Stomach (tissue), 9 donors: ENCODE results near the gene OR5P2. TPM values are rescaled to one million over a fixed set of nuclear protein-coding genes. Genes with fewer than 3 reads are reported as not detected.

Experiments
- DNase-seq, 2 donors: peaks; one replicate each; pipeline versions ENCODE4 v3.0.0 to v3.0.0-alpha.2; 2013 to 2019
- H3K27ac ChIP-seq, 5 donors: fragments of 200-600 bp in 4 of 5; sonication (generic) in 4 of 5; one replicate each; pipeline ENCODE4 v1.5.1; 2013 to 2019; ENCODE audit warnings: mild to moderate bottlenecking in 1 of 5, moderate library complexity in 1 of 5
- H3K27me3 ChIP-seq, 3 donors: fragments of 200-600 bp; sonication (generic); one replicate each; pipeline ENCODE4 v1.5.1; 2017 to 2019; ENCODE audit warnings: mixed run types in 1 of 3
- H3K36me3 ChIP-seq, 4 donors: fragments of 200-600 bp; sonication (generic); 1 replicate in 3 of 4; 2 replicates in 1 of 4; pipeline ENCODE4 v1.5.1; 2016 to 2019
- H3K4me1 ChIP-seq, 4 donors: fragments of 200-600 bp; sonication (generic); one replicate each; pipeline ENCODE4 v1.5.1; 2016 to 2019
- H3K4me3 ChIP-seq, 4 donors: fragments of 200-600 bp; sonication (generic) in 3 of 4; one replicate each; pipeline ENCODE4 v1.5.1; 2016 to 2019; ENCODE audit warnings: mild to moderate bottlenecking in 1 of 4
- H3K9me3 ChIP-seq, 4 donors: fragments of 200-600 bp; sonication (generic); one replicate each; pipeline ENCODE4 v1.5.1; 2016 to 2019
- EP300 ChIP-seq: sonication (generic); formaldehyde crosslinking; IDR thresholded peaks from one replicate; pipeline ENCODE4 v1.6.1; 2017; ENCODE audit warnings: antibody characterized with exemption
- POLR2A ChIP-seq, 4 donors: fragments of 450-650 bp; IDR thresholded peaks; one replicate each; pipeline ENCODE4 v1.6.1; 2016; ENCODE audit warnings: antibody characterized with exemption in 4 of 4, control low read depth in 2 of 4, mild to moderate bottlenecking in 1 of 4, moderate library complexity in 1 of 4
- POLR2AphosphoS5 ChIP-seq, 3 donors: sonication (generic); formaldehyde crosslinking; IDR thresholded peaks; one replicate each; pipeline ENCODE4 v1.6.1; 2016; ENCODE audit warnings: antibody characterized with exemption in 3 of 3
- WGBS, 5 donors: extraction: QIAGEN DNeasy Blood & Tissue Kit in 3 of 5; methylation state at CpG; one replicate each; pipeline versions ENCODE4 v1.1.5 to v1.1.7; 2013 to 2018; 5-methylcytosine and 5-hydroxymethylcytosine counted together
- intact Hi-C: fragments of 100-400 bp; cut with DNase I; formaldehyde crosslinking; loops from one replicate; pipeline ENCODE4 v1.15.1; 2023; ENCODE audit warnings: low total_unique reads
- polyA plus RNA-seq, 3 donors: library from polyadenylated mRNA; stranded (reverse); fragments of 200-250 nt; gene quantifications; one replicate each; pipeline ENCODE4 v1.2.3, GENCODE V29; 2013
- total RNA-seq, 5 donors: library from RNA; depleted of rRNA; stranded (reverse); fragments of >200 nt; gene quantifications; one replicate each; pipeline versions ENCODE4 v1.1.0 to v1.2.3, GENCODE V29; 2014 to 2016
- TF ChIP-seq, protein P1 (sequence below), 7 experiments: fragments of 450-650 bp in 4 of 7; fragments of 200-600 bp in 3 of 7; sonication (generic) in 3 of 7; IDR thresholded peaks; one replicate each; pipeline ENCODE4 v1.5.1; 2016 to 2019; ENCODE audit warnings: antibody characterized with exemption in 7 of 7, control low read depth in 2 of 7, mild to moderate bottlenecking in 1 of 7
- donor health status: healthy with polysubstance abuse.
- donor health status: Bipolar disorder and iron deficiency.
- donor health status: healthy.

Gene OR5P2
- total and polyA plus RNA-seq, 8 donors, result 0.55 to 15.2 TPM; not detected in 6

DNA sequence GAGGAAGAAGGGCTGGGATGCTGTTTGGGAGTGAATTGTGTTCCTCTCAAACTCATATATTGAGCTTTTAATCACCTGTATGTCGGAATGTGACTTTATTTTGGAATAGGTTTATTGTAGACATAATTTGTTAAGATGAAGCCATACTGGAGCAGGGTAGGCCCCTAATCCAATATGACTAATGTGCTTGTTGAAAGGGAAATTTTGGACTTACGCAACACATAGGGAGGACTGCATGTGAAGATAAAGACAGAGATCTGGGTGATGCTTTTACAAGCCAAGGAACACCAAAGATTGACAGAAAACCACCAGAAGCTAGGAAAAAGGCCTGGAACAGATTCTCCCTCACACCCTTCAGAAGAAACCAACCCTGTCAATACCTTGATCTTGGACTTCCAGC lies 47.3 kb downstream of the OR5P2 start:
- no peak for DNase-seq
- Histone ChIP-seq H3K4me1 (no peaks in the 10 kb centered on the region), H3K9me3 (no peaks in the 10 kb centered on the region), H3K36me3 (no peaks in the 10 kb centered on the region), H3K27me3 (no peaks in the 10 kb centered on the region), H3K4me3 (no peak overlapping the region), H3K27ac (no peak overlapping the region)
- WGBS, 5 donors, result 83 to 92% (median 86%) methylated on average over 2 of the region's 2 CpGs
- intact Hi-C loops, result no loop called here
- TF ChIP-seq, protein P1, sequence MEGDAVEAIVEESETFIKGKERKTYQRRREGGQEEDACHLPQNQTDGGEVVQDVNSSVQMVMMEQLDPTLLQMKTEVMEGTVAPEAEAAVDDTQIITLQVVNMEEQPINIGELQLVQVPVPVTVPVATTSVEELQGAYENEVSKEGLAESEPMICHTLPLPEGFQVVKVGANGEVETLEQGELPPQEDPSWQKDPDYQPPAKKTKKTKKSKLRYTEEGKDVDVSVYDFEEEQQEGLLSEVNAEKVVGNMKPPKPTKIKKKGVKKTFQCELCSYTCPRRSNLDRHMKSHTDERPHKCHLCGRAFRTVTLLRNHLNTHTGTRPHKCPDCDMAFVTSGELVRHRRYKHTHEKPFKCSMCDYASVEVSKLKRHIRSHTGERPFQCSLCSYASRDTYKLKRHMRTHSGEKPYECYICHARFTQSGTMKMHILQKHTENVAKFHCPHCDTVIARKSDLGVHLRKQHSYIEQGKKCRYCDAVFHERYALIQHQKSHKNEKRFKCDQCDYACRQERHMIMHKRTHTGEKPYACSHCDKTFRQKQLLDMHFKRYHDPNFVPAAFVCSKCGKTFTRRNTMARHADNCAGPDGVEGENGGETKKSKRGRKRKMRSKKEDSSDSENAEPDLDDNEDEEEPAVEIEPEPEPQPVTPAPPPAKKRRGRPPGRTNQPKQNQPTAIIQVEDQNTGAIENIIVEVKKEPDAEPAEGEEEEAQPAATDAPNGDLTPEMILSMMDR (IDR thresholded peaks at IDR 0.05), result no peak
- TF ChIP-seq EP300 (no peak), POLR2A (IDR thresholded peaks at IDR 0.05) (no peak), POLR2AphosphoS5 (IDR thresholded peaks at IDR 0.05) (no peak)

Other genes starting within 250 kb of the OR5P2 start
- gene CYB5R2, start 123.4 kb downstream of the OR5P2 start, total RNA-seq, result 10 to 100 TPM in 2 of 5 donors, 1 to 10 TPM in 2, not detected in 1; 4.1 to 18.3 (median 11.0) TPM
- 10 to 100 TPM; 10.1 to 15.6 (median 10.3) TPM for gene CYB5R2, start 123.4 kb downstream of the OR5P2 start, polyA plus RNA-seq
- gene OVCH2, start 90.5 kb downstream of the OR5P2 start, total RNA-seq, result 1 to 10 TPM in 1 of 5 donors, under 1 TPM in 1, not detected in 3; 0.73 to 1.8 TPM
- under 1 TPM in 1 of 3 donors, not detected in 2; 0.10 TPM for gene OVCH2, start 90.5 kb downstream of the OR5P2 start, polyA plus RNA-seq
- 10 to 100 TPM in 1 of 5 donors, not detected in 4; 50.4 TPM for gene OR5P3, start 33.9 kb upstream of the OR5P2 start, total RNA-seq
- gene OR5P3, start 33.9 kb upstream of the OR5P2 start, polyA plus RNA-seq, result not detected
- gene OR10A6, start 134.3 kb upstream of the OR5P2 start, total RNA-seq, result 1 to 10 TPM in 1 of 5 donors, under 1 TPM in 1, not detected in 3; under 0.01 to 9.6 TPM
- not detected for gene OR10A6, start 134.3 kb upstream of the OR5P2 start, polyA plus RNA-seq
- not detected for gene OR10A3, start 144.8 kb upstream of the OR5P2 start, total RNA-seq
- not detected for gene OR10A3, start 144.8 kb upstream of the OR5P2 start, polyA plus RNA-seq
- not detected for gene NLRP10, start 168.5 kb upstream of the OR5P2 start, total RNA-seq
- not detected for gene NLRP10, start 168.5 kb upstream of the OR5P2 start, polyA plus RNA-seq
- 100 to 1,000 TPM; 102 to 204 (median 136) TPM for gene EIF3F, start 190.4 kb upstream of the OR5P2 start, total RNA-seq
- 100 to 1,000 TPM; 243 to 580 (median 328) TPM for gene EIF3F, start 190.4 kb upstream of the OR5P2 start, polyA plus RNA-seq